LNCaP clone FGC (cell line): ENCODE results near the gene ADPRS.

Experiments used
- DNase-seq: peaks from one replicate; pipeline ENCODE4 v3.0.0-alpha.2; 2011; ENCODE audit warnings: low read depth
- H3K4me3 ChIP-seq: 2 replicates; pipeline ENCODE4 v1.5.1; 2011; ENCODE audit warnings: mild to moderate bottlenecking, low read depth, low read length, control low read depth
- TF ChIP-seq, protein P1 (sequence below): IDR thresholded peaks from 2 replicates; pipeline ENCODE4 v1.5.1; 2012; ENCODE audit warnings: mild to moderate bottlenecking; ENCODE audit not compliant: control insufficient read depth, insufficient read depth; ENCODE audit errors: extremely low read depth

The ADPRS gene

GRCh38 chr1:36087233-36088123 lies 1.2 kb upstream of the ADPRS start:
- TF ChIP-seq, protein P1, sequence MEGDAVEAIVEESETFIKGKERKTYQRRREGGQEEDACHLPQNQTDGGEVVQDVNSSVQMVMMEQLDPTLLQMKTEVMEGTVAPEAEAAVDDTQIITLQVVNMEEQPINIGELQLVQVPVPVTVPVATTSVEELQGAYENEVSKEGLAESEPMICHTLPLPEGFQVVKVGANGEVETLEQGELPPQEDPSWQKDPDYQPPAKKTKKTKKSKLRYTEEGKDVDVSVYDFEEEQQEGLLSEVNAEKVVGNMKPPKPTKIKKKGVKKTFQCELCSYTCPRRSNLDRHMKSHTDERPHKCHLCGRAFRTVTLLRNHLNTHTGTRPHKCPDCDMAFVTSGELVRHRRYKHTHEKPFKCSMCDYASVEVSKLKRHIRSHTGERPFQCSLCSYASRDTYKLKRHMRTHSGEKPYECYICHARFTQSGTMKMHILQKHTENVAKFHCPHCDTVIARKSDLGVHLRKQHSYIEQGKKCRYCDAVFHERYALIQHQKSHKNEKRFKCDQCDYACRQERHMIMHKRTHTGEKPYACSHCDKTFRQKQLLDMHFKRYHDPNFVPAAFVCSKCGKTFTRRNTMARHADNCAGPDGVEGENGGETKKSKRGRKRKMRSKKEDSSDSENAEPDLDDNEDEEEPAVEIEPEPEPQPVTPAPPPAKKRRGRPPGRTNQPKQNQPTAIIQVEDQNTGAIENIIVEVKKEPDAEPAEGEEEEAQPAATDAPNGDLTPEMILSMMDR = no peak
- DNase-seq = no peak
- H3K4me3 ChIP-seq = no peak overlapping the region; the same call in 1 of the 2 replicates

DNA sequence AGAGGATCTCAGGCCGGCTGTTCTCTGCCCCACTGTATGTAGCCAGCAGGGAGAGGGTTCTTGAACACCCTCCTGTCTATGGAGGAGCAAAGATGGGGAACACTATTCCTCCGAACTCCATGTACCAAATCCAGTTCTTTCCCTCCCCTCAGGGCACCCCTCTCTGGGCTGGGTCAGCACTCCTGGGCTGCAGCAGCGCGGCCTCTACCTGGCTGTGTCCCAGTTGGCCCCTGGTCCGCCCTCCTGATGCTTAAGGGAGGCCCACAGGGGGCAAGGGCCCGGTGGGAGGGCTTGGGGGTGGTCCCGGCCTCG lies 471 bp upstream of the ADPRS start:
- no peak for DNase-seq
- H3K4me3 ChIP-seq = peak overlapping the region; percentile 99
- TF ChIP-seq, protein P1 = no peak

DNA sequence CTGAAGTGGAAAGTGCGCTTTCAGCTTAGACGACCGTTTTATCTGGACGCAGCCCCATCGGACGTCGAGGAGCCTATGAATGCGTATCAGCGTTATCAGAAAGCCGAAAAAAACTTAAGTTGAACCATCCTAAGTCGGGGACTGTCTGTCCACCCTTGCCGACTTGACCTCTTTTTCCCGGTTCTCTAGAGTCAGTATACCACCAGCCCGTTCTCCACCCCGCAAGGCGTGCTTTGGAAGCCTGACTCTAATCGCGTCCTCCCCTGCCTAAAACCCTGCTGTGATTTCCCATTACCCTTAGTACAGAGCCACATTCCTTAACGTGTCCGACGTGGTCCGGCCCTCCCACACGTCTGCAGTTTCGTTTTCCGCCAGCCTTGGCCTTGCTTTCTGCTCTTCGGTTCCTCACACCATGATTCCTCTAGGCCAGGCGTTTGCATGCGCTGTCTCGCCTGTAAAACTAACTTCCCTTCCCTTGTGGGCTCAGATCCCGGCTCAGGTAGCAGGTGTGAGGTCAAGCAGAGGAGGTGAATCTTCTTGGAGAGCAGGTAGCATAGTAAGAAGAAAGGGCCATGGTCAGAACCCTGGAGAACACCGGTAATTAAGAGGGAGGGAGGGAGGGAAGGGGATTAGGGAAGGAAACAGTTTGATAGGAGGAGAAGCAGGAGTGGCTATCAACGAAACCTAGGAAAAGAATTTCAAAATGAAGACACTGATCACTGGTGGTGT lies 865 bp downstream of the ADPRS start:
- TF ChIP-seq, protein P1 = no peak
- H3K4me3 ChIP-seq = peak overlapping the region; percentile 99
- no peak for DNase-seq

DNA sequence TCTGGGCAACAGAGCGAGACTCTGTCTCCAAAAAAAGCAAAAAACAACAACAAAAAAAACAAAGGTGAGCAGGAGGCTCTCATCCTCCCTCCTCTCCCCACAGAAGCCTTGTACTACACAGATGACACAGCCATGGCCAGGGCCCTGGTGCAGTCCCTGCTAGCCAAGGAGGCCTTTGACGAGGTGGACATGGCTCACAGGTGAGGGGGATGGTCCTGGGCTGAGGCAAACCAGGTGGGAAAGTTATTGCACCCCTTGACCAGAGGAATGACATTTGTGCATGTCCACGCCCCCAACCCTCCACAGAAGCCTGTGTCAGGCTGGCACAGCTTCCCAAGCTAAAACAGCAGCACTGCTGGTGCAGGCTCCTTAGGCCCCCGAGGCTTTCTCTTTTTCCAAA lies 2.4 kb downstream of the ADPRS start:
- TF ChIP-seq, protein P1 = no peak
- no peak overlapping the region for H3K4me3 ChIP-seq

GRCh38 chr1:36091698-36092097 lies 3.0 kb downstream of the ADPRS start:
- H3K4me3 ChIP-seq = no peak overlapping the region
- TF ChIP-seq, protein P1 = no peak
- DNase-seq = no peak

More for the DNA sequence above, 2.4 kb downstream of the ADPRS start:
- DNase-seq = no peak

- DNase-seq = no peak
- no peak overlapping the region for H3K4me3 ChIP-seq
- TF ChIP-seq, protein P1 = no peak
Observed at GRCh38 chr1:36092166-36092797, 3.6 kb downstream of the ADPRS start.
